Stimulated activated CD4-positive, alpha-beta T cell treated with anti-CD3 and anti-CD28 coated beads, Interleukin-4, amount 100 ng/mL, for 48 hours (primary cell): ENCODE measurements around the gene IMMP1L.
"Not testable (repeated sequence)": the region's sequence is repeated elsewhere in the genome, so short reads cannot be mapped to it uniquely, and the experiment has no call there.

Experiments
- DNase-seq, 2 donors: peaks; one replicate each; pipeline ENCODE4 v3.0.0-alpha.2; 2020; ENCODE audit warnings: low read depth in 2 of 2

IMMP1L gene

GRCh38 chr11:31509429-31510345 lies at the start of gene IMMP1L, which contains the start of gene ELP4:
IMMP1L (minus strand) TSS chr11:31509622; CDS start chr11:31463276, 46,346 bp downstream.
ELP4 (plus strand) TSS chr11:31509767; CDS start chr11:31509785, 18 bp downstream.
- DNase-seq, result peak; percentile 88 to 93

GRCh38 chr11:31558001-31558400 lies 48.6 kb upstream of the IMMP1L start:
- DNase-seq, result no peak

- no peak for DNase-seq
Observed at GRCh38 chr11:31555938-31556337, 46.5 kb upstream of the IMMP1L start.

GRCh38 chr11:31542862-31543261 lies 33.4 kb upstream of the IMMP1L start:
- DNase-seq, result no peak

GRCh38 chr11:31535479-31535878 lies 26.1 kb upstream of the IMMP1L start:
- no peak for DNase-seq

GRCh38 chr11:31531293-31531692 lies 21.9 kb upstream of the IMMP1L start:
- no peak for DNase-seq

GRCh38 chr11:31529701-31530100 lies 20.3 kb upstream of the IMMP1L start:
- DNase-seq, result no peak

- no peak for DNase-seq
Observed at GRCh38 chr11:31529189-31529588, 19.8 kb upstream of the IMMP1L start.

- no peak for DNase-seq
Observed at GRCh38 chr11:31521497-31522150, 12.2 kb upstream of the IMMP1L start.

- DNase-seq, result no peak
Observed at GRCh38 chr11:31512117-31512516, 2.7 kb upstream of the IMMP1L start.

- no peak for DNase-seq
Observed at GRCh38 chr11:31509051-31509428, 382 bp downstream of the IMMP1L start.

GRCh38 chr11:31500560-31500959 lies 8.9 kb downstream of the IMMP1L start:
- DNase-seq, result no peak

GRCh38 chr11:31499576-31500178 lies 9.7 kb downstream of the IMMP1L start:
- no peak for DNase-seq

GRCh38 chr11:31493762-31494161 lies 15.7 kb downstream of the IMMP1L start:
- not testable (repeated sequence) for DNase-seq

- no peak for DNase-seq
Observed at GRCh38 chr11:31493235-31493634, 16.2 kb downstream of the IMMP1L start.

GRCh38 chr11:31492320-31492913 lies 17.0 kb downstream of the IMMP1L start:
- DNase-seq, result no peak

- no peak for DNase-seq
Observed at GRCh38 chr11:31487848-31488247, 21.6 kb downstream of the IMMP1L start.

- no peak for DNase-seq
Observed at GRCh38 chr11:31484497-31484896, 24.9 kb downstream of the IMMP1L start.

- DNase-seq, result no peak
Observed at GRCh38 chr11:31480930-31481329, 28.5 kb downstream of the IMMP1L start.

- no peak for DNase-seq
Observed at GRCh38 chr11:31479066-31479465, 30.4 kb downstream of the IMMP1L start.

GRCh38 chr11:31478223-31478590 lies 31.2 kb downstream of the IMMP1L start:
- DNase-seq, result no peak

- no peak for DNase-seq
Observed at GRCh38 chr11:31477528-31478222, 31.7 kb downstream of the IMMP1L start.
